22Rv1 (cell line): ENCODE data around the gene RETREG1.

ENCODE experiments used
- ZFX ChIP-seq: fragments of 450-650 bp; IDR thresholded peaks from 2 replicates; pipeline ENCODE4 v1.6.1; 2017; ENCODE audit warnings: antibody characterized with exemption, borderline replicate concordance
- TF ChIP-seq, protein P1 (sequence below): fragments of 450-650 bp; IDR thresholded peaks from 2 replicates; pipeline ENCODE4 v1.5.1; 2017; ENCODE audit warnings: mild to moderate bottlenecking

GRCh38 chr5:16482891-16483290 lies 133.9 kb downstream of the RETREG1 start:
- TF ChIP-seq, protein P1, sequence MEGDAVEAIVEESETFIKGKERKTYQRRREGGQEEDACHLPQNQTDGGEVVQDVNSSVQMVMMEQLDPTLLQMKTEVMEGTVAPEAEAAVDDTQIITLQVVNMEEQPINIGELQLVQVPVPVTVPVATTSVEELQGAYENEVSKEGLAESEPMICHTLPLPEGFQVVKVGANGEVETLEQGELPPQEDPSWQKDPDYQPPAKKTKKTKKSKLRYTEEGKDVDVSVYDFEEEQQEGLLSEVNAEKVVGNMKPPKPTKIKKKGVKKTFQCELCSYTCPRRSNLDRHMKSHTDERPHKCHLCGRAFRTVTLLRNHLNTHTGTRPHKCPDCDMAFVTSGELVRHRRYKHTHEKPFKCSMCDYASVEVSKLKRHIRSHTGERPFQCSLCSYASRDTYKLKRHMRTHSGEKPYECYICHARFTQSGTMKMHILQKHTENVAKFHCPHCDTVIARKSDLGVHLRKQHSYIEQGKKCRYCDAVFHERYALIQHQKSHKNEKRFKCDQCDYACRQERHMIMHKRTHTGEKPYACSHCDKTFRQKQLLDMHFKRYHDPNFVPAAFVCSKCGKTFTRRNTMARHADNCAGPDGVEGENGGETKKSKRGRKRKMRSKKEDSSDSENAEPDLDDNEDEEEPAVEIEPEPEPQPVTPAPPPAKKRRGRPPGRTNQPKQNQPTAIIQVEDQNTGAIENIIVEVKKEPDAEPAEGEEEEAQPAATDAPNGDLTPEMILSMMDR: no peak
- TF ChIP-seq ZFX: no peak
